Measurements from ENCODE around the gene ANXA6. TPM values are rescaled to one million over a fixed set of nuclear protein-coding genes. Genes with fewer than 3 reads are reported as not detected.

The ANXA6 gene
- total and polyA plus RNA-seq, 10 of the 15 experiments (the other 5 are each of a cell fraction or from before 2014, with no cell fraction given), result 44.0 to 571 (median 465) TPM

DNA sequence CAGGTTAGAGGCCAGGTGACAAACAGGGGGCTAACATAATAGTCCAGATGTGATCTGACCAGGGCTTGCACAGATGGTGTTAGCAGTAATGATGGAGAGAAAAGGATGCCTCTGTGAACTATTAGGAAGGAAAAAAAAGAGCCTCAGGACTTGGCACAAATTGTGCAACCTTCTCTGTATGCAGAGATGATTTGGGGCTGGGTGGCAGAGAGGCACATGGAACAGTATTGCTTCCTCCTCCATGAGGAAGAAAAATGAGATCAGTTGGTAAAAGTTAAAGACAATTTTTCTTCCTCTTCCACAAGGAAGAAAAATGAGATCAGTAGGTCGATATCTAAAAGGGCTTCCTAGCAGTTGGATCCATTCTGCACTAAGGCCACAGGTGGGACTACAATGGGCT is 13.9 kb upstream of the ANXA6 start (continued):
- no peak for TF ChIP-seq MEF2A (IDR thresholded peaks at IDR 0.05; ENCODE audit: insufficient read depth, low read depth, low read length)
- TF ChIP-seq NFYB (IDR thresholded peaks at IDR 0.05; ENCODE audit: insufficient read depth, low read depth, low read length), result no peak
- no peak for TF ChIP-seq POU2F2 (IDR thresholded peaks at IDR 0.05; ENCODE audit: borderline replicate concordance, low read depth, low read length)
- TF ChIP-seq MTA3 (IDR thresholded peaks at IDR 0.05; ENCODE audit: borderline replicate concordance, low read length), result no peak
- no peak for TF ChIP-seq SMAD1 (IDR thresholded peaks at IDR 0.05; ENCODE audit: low read depth, partially characterized antibody)
- TF ChIP-seq, protein P1, sequence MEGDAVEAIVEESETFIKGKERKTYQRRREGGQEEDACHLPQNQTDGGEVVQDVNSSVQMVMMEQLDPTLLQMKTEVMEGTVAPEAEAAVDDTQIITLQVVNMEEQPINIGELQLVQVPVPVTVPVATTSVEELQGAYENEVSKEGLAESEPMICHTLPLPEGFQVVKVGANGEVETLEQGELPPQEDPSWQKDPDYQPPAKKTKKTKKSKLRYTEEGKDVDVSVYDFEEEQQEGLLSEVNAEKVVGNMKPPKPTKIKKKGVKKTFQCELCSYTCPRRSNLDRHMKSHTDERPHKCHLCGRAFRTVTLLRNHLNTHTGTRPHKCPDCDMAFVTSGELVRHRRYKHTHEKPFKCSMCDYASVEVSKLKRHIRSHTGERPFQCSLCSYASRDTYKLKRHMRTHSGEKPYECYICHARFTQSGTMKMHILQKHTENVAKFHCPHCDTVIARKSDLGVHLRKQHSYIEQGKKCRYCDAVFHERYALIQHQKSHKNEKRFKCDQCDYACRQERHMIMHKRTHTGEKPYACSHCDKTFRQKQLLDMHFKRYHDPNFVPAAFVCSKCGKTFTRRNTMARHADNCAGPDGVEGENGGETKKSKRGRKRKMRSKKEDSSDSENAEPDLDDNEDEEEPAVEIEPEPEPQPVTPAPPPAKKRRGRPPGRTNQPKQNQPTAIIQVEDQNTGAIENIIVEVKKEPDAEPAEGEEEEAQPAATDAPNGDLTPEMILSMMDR (IDR thresholded peaks at IDR 0.05 in 2 of 3, conservative IDR thresholded peaks at IDR 0.05 in 1 of 3; ENCODE audit: control insufficient read depth in 2 of 3, extremely low read depth in 1 of 3, insufficient read depth in 1 of 3, low read depth in 3 of 3, low read length in 3 of 3), result no peak
- no peak for TF ChIP-seq NFIC (IDR thresholded peaks at IDR 0.05; ENCODE audit: low read depth, low read length)
- no peak for TF ChIP-seq NBN (IDR thresholded peaks at IDR 0.05)
- no peak for TF ChIP-seq FOXK2 (IDR thresholded peaks at IDR 0.05)

DNA sequence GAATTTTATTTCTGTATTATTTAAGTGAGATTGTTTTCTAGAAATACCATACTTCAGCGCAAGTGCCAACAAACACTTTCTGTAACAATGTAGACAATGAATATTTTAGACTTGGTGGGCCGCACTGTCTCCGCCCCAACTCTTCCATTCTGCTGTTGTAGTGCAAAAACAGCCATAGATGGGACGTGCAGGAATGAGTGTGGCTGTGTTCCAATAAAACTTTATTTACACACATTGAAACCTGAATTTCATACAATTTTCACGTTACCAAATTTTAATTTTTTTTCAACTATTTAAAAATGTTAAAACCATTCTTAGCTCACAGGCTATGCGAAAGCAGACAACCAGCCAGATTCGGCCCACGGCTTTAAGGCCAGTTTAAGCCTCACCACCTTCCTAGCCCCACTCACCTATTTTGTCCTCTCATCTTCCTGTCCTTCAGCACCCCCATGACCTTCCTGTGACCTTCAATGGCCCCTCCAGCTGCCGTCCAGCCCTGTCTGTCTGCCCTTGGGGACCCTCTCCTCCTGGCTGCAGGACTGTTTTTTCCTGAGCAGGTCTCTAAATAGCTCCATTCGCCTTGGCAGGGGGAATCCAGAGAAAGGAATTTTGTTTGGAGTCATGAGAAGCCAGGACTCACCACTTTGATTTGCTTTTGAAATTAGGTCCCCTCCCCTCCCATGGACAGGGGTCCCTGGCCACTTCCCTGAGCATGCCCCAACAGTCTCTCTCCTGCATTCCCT is 11.2 kb upstream of the ANXA6 start:
- Histone ChIP-seq H4K20me1 (ENCODE audit: control insufficient read depth, insufficient read depth) (no peaks in the 10 kb centered on the region), H3K27ac (ENCODE audit: control insufficient read depth, insufficient read depth) (no peak overlapping the region), H3K79me2 (ENCODE audit: control insufficient read depth, insufficient read depth, low read length) (no peaks in the 10 kb centered on the region), H3K9ac (ENCODE audit: control insufficient read depth, insufficient read depth, low read length) (no peak overlapping the region), H3K4me1 (ENCODE audit: control insufficient read depth, insufficient read depth, low read length) (peaks cover 3% of the 10 kb centered on the region; the same call in 1 of the 2 replicates), H3K9me3 (replicated peaks; ENCODE audit: control insufficient read depth, insufficient read depth, low read length) (no peaks in the 10 kb centered on the region), H3K4me2 (ENCODE audit: control insufficient read depth, insufficient read depth) (no peak overlapping the region), H2AFZ (ENCODE audit: control insufficient read depth, low read depth, low read length) (no peak overlapping the region), H3K36me3 (ENCODE audit: control insufficient read depth in 2 of 2, insufficient read depth in 2 of 2, low read length in 1 of 2) (no peaks in the 10 kb centered on the region), H3K4me3 (no peak overlapping the region), H3K27me3 (replicated peaks in 1 of 2; ENCODE audit: control insufficient read depth in 2 of 2, insufficient read depth in 2 of 2, low read length in 1 of 2) (no peaks in the 10 kb centered on the region)
- TF ChIP-seq STAT3 (IDR thresholded peaks at IDR 0.05; ENCODE audit: low read depth, low read length) (no peak), KLF5 (IDR thresholded peaks at IDR 0.05; ENCODE audit: partially characterized antibody) (no peak)
- TF ChIP-seq, protein P2, sequence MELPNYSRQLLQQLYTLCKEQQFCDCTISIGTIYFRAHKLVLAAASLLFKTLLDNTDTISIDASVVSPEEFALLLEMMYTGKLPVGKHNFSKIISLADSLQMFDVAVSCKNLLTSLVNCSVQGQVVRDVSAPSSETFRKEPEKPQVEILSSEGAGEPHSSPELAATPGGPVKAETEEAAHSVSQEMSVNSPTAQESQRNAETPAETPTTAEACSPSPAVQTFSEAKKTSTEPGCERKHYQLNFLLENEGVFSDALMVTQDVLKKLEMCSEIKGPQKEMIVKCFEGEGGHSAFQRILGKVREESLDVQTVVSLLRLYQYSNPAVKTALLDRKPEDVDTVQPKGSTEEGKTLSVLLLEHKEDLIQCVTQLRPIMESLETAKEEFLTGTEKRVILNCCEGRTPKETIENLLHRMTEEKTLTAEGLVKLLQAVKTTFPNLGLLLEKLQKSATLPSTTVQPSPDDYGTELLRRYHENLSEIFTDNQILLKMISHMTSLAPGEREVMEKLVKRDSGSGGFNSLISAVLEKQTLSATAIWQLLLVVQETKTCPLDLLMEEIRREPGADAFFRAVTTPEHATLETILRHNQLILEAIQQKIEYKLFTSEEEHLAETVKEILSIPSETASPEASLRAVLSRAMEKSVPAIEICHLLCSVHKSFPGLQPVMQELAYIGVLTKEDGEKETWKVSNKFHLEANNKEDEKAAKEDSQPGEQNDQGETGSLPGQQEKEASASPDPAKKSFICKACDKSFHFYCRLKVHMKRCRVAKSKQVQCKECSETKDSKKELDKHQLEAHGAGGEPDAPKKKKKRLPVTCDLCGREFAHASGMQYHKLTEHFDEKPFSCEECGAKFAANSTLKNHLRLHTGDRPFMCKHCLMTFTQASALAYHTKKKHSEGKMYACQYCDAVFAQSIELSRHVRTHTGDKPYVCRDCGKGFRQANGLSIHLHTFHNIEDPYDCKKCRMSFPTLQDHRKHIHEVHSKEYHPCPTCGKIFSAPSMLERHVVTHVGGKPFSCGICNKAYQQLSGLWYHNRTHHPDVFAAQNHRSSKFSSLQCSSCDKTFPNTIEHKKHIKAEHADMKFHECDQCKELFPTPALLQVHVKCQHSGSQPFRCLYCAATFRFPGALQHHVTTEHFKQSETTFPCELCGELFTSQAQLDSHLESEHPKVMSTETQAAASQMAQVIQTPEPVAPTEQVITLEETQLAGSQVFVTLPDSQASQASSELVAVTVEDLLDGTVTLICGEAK (IDR thresholded peaks at IDR 0.05; ENCODE audit: borderline replicate concordance), result peak; percentile 77
- in situ Hi-C loops (cut with MboI) (loop anchor here (10.0 kb wide), 1 partner anchor 374 kb away; no protein-coding TSS in a partner anchor), intact Hi-C loops (cut with micrococcal nuclease; ENCODE audit: unreplicated experiment) (loop anchor here (5.0 kb wide), 1 partner anchor 149 kb away; no protein-coding TSS in a partner anchor)
- WGBS (ENCODE audit: insufficient coverage, insufficient replicate concordance, low lambda C conversion rate, missing lambda C conversion rate), result 65% methylated on average over 10 of the region's 10 CpGs
- ChIA-PET CTCF (interaction anchor here (0.8 to 40.1 kb wide), 6 partner anchors 11 to 117 kb away, joined by 3 to 1107 read pairs (median 143); partner anchors contain the start of gene ANXA6), RAD21 (ENCODE audit: unreplicated experiment) (interaction anchor here (1.1 to 9.1 kb wide), 6 partner anchors 42 to 129 kb away, joined by 3 to 306 read pairs (median 15); no protein-coding TSS in a partner anchor), SMC1A (ENCODE audit: uncharacterized antibody, unreplicated experiment) (interaction anchor here (0.8 to 35.3 kb wide), 11 partner anchors 8 to 147 kb away, joined by 3 to 1132 read pairs (median 8); no protein-coding TSS in a partner anchor), POLR2A (no interaction called here)
- no peak for ATAC-seq
- FAIRE-seq, result no peak
- no peak for DNase-seq (ENCODE audit: low read depth, low spot score)
- no TSS peak for BruUV-seq (replicated peaks)
